A673 (cell line): Measurements from ENCODE around the gene STUB1. TPM values are rescaled to one million over a fixed set of nuclear protein-coding genes. Genes with fewer than 3 reads are reported as not detected.
A peak's percentile ranks its signal among the peaks of the same experiment; 100 is the strongest.
"Not testable (repeated sequence)": the region's sequence is repeated elsewhere in the genome, so short reads cannot be mapped to it uniquely, and the experiment has no call there.

Experiments used
- BruUV-seq: library from RNA; stranded (reverse); fragments of 400-500 nt; replicated peaks from 2 replicates; lab custom pipeline; 2021; lab: Mats Ljungman, UMichigan
- CTCF ChIA-PET: fragments of 300-600 bp; sonication (Branson Sonifier 250); formaldehyde crosslinking; loops from one replicate; lab custom pipeline; 2022; ENCODE audit warnings: antibody characterized with exemption; lab: Charles Lee
- POLR2A ChIA-PET: fragments of 300-600 bp; sonication (Branson Sonifier 250); formaldehyde crosslinking; loops from one replicate; lab custom pipeline; 2022; ENCODE audit warnings: antibody characterized with exemption; ENCODE audit not compliant: low non-redundant PET; lab: Charles Lee
- DNase-seq: peaks from one replicate; pipeline ENCODE4 v3.0.0-alpha.2; 2015; ENCODE audit warnings: low spot score
- H3K27ac ChIP-seq: fragments of 200-600 bp; sonication (generic); 2 replicates; pipeline ENCODE4 v1.5.1; 2016; ENCODE audit warnings: mixed run types, low read depth, mild to moderate bottlenecking, mixed read lengths, antibody characterized with exemption, low read length; ENCODE audit not compliant: poor library complexity, severe bottlenecking
- H3K27me3 ChIP-seq: fragments of 200-600 bp; sonication (generic); replicated peaks from 2 replicates; pipeline ENCODE4 v1.6.1; 2017; ENCODE audit warnings: mixed run types, low read depth, mild to moderate bottlenecking, mixed read lengths, antibody characterized with exemption, low read length; ENCODE audit not compliant: insufficient read depth, poor library complexity
- H3K36me3 ChIP-seq: fragments of 200-600 bp; sonication (generic); 2 replicates; pipeline ENCODE4 v1.6.1; 2016; ENCODE audit warnings: mixed run types, mild to moderate bottlenecking, mixed read lengths, antibody characterized with exemption, low read length; ENCODE audit not compliant: insufficient read depth, poor library complexity, severe bottlenecking
- H3K4me1 ChIP-seq: fragments of 200-600 bp; sonication (generic); 2 replicates; pipeline ENCODE4 v1.6.1; 2017; ENCODE audit warnings: mixed run types, mild to moderate bottlenecking, mixed read lengths, antibody characterized with exemption, low read length; ENCODE audit not compliant: insufficient read depth, poor library complexity, severe bottlenecking
- H3K4me3 ChIP-seq: fragments of 200-600 bp; sonication (generic); 2 replicates; pipeline ENCODE4 v1.5.1; 2016; ENCODE audit warnings: low read depth, mixed run types, mild to moderate bottlenecking, mixed read lengths, low read length; ENCODE audit not compliant: poor library complexity, severe bottlenecking
- H3K9me3 ChIP-seq: fragments of 200-600 bp; sonication (generic); 2 replicates; pipeline ENCODE4 v1.6.1; 2016; ENCODE audit warnings: mixed run types, low read depth, mild to moderate bottlenecking, mixed read lengths, antibody characterized with exemption, low read length; ENCODE audit not compliant: poor library complexity, severe bottlenecking
- CTCF ChIP-seq: fragments of 300-800, 200-600 bp; sonication (generic); conservative IDR thresholded peaks from 2 replicates; pipeline ENCODE4 v1.5.1; 2017; ENCODE audit warnings: low read depth, mild to moderate bottlenecking, antibody characterized with exemption, low read length, moderate library complexity, mixed read lengths
- EZH2 ChIP-seq: fragments of 200-600 bp; sonication (generic); IDR thresholded peaks from 2 replicates; pipeline ENCODE4 v1.6.1; 2017; ENCODE audit warnings: borderline replicate concordance, low read depth, mild to moderate bottlenecking, mixed read lengths, antibody characterized with exemption, low read length; ENCODE audit not compliant: poor library complexity, severe bottlenecking
- intact Hi-C: fragments of 100-400 bp; cut with micrococcal nuclease; formaldehyde crosslinking; loops from one replicate; pipeline ENCODE4 v1.10.0; 2022; ENCODE audit not compliant: unreplicated experiment
- total RNA-seq: library from RNA; stranded (reverse); gene quantifications from 2 replicates; pipeline ENCODE4 v1.2.3, GENCODE V29; 2021

STUB1 gene
- total RNA-seq, 1 experiment from 2014 or later: 88.2 TPM

GRCh38 chr16:712740-713250, 32.6 kb downstream of the STUB1 start:
- POLR2A ChIA-PET, H3K36me3 ChIP-seq, BruUV-seq, H3K4me3 ChIP-seq, H3K9me3 ChIP-seq, H3K4me1 ChIP-seq, H3K27ac ChIP-seq: not testable (repeated sequence)
- intact Hi-C loops: loop anchor here (5.0 to 10.0 kb wide), 2 partner anchors 75 to 342 kb away; partner anchors contain the start of genes CHTF18 and RPUSD1
- peak; percentile 85 for DNase-seq
- CTCF ChIA-PET: interaction anchor here (0.6 to 1.3 kb wide), 7 partner anchors 8 to 321 kb away, joined by 3 to 12 read pairs (median 3); partner anchors contain the start of gene ANTKMT
- H3K27me3 ChIP-seq: peaks cover 35% of the 10 kb centered on the region
- TF ChIP-seq CTCF: peak; percentile 55

GRCh38 chr16:714079-714478, 33.9 kb downstream of the STUB1 start:
- ChIA-PET CTCF (no interaction called here), POLR2A (no interaction called here)
- Histone ChIP-seq H3K4me1 (no peaks in the 10 kb centered on the region), H3K27ac (no peak overlapping the region), H3K9me3 (no peaks in the 10 kb centered on the region), H3K27me3 (peaks cover 34% of the 10 kb centered on the region), H3K4me3 (no peak overlapping the region), H3K36me3 (no peaks in the 10 kb centered on the region)
- no peak for TF ChIP-seq CTCF
- TF ChIP-seq EZH2: no peak
- DNase-seq: no peak
- intact Hi-C loops: loop anchor here (5.0 to 10.0 kb wide), 2 partner anchors 73 to 341 kb away; partner anchors contain the start of genes CHTF18 and RPUSD1
- no TSS peak for BruUV-seq

- H3K4me3 ChIP-seq: peak within 1 kb of the TSS; percentile 32
- H3K27me3 ChIP-seq: peaks cover 32% of the 10 kb centered on the region
- CTCF ChIA-PET: no interaction called here
- no peak within 1 kb of the TSS for H3K27ac ChIP-seq
- H3K36me3 ChIP-seq: no peaks in the 10 kb centered on the region
- POLR2A ChIA-PET: interaction anchor here (0.6 kb wide), 1 partner anchor 313 kb away, joined by 4 read pairs; the partner anchor contains the start of gene DECR2
- H3K9me3 ChIP-seq: no peaks in the 10 kb centered on the region
- DNase-seq: peak; percentile 92
- no peak for TF ChIP-seq EZH2
- no peak for TF ChIP-seq CTCF
- no TSS peak for BruUV-seq
- H3K4me1 ChIP-seq: peaks cover 2% of the 10 kb centered on the region
- intact Hi-C loops: loop anchor here (5.0 to 10.0 kb wide), 2 partner anchors 72 to 340 kb away; partner anchors contain the start of genes CHTF18 and RPUSD1
These were observed 34.6 kb downstream of the STUB1 start, which contains the start of gene METRN for GRCh38 chr16:714558-715476. TSS of gene METRN (plus strand) at chr16:715118. CDS start at chr16:715290, 172 bp downstream.
